ENCODE data around the gene NEK10.
A peak's percentile ranks its signal among the peaks of the same experiment; 100 is the strongest.

Gene NEK10

DNA sequence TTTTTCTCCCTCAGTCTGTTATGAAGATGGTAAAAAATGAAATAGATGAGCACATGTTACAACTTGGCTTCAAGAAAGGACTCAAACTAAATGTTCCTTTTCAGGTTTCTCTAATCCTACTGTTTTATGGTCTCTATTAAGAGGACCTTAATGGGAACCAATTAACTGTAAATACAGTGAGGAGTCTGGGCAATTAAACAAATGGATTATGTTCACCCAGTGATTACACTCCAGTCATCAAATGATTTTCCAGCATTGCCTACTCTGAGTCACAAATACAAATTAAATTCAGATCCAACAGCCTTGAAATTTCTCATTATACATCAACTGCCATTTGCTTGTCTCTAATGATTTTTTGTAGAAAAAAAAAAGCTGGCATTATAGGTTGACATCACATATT lies 129.2 kb downstream of the NEK10 start:
- DNase-seq (ENCODE audit: low read depth), result no peak
- no peak overlapping the region for H3K4me3 ChIP-seq (ENCODE audit: low read length)
- TF ChIP-seq, protein P1, sequence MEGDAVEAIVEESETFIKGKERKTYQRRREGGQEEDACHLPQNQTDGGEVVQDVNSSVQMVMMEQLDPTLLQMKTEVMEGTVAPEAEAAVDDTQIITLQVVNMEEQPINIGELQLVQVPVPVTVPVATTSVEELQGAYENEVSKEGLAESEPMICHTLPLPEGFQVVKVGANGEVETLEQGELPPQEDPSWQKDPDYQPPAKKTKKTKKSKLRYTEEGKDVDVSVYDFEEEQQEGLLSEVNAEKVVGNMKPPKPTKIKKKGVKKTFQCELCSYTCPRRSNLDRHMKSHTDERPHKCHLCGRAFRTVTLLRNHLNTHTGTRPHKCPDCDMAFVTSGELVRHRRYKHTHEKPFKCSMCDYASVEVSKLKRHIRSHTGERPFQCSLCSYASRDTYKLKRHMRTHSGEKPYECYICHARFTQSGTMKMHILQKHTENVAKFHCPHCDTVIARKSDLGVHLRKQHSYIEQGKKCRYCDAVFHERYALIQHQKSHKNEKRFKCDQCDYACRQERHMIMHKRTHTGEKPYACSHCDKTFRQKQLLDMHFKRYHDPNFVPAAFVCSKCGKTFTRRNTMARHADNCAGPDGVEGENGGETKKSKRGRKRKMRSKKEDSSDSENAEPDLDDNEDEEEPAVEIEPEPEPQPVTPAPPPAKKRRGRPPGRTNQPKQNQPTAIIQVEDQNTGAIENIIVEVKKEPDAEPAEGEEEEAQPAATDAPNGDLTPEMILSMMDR (conservative IDR thresholded peaks at IDR 0.05; ENCODE audit: low read depth, low read length), result no peak

DNA sequence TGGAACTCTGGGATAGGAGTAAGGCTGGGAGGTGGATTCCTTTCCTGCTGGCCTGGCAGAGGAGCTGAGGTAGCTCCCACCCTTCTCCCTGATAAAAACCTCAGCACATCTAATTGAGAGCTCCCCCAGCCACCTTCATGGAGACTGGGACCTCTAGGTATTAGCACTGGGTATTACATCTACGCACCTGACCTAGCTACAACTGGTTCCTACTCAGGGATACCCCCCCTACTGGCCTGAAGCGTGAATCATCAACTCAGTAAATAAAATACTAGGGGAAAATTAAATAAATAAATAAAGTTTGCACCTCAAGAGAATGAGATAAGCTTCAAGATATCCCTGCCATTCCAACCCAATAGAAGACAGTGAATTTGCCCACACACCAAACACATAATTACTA lies 140.4 kb downstream of the NEK10 start:
- no peak overlapping the region for H3K4me3 ChIP-seq (ENCODE audit: low read length)
- TF ChIP-seq, protein P1 (conservative IDR thresholded peaks at IDR 0.05; ENCODE audit: low read depth, low read length), result peak; percentile 40
- DNase-seq (ENCODE audit: low read depth), result no peak

DNA sequence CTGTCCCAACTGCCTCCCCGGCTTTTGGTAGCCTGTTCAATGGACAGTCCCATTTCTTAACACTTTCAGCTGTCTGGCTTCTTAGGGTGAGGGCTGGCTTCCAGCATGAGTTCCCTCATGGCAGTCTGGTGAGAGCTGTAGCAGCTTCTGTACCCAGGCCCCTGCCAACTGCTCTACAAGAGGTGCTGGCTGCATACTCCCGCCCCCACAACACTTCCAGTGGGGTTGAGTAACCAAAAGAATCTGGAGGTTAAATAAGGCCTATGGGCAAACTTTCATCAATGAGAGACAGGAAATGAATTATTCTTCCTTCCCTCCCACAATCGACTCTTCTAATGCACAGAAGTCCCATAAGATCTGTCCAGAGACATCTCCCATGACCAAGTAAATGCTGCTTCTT lies 145.0 kb downstream of the NEK10 start:
- TF ChIP-seq, protein P1 (conservative IDR thresholded peaks at IDR 0.05; ENCODE audit: low read depth, low read length), result no peak
- no peak overlapping the region for H3K4me3 ChIP-seq (ENCODE audit: low read length)
- DNase-seq (ENCODE audit: low read depth), result no peak

DNA sequence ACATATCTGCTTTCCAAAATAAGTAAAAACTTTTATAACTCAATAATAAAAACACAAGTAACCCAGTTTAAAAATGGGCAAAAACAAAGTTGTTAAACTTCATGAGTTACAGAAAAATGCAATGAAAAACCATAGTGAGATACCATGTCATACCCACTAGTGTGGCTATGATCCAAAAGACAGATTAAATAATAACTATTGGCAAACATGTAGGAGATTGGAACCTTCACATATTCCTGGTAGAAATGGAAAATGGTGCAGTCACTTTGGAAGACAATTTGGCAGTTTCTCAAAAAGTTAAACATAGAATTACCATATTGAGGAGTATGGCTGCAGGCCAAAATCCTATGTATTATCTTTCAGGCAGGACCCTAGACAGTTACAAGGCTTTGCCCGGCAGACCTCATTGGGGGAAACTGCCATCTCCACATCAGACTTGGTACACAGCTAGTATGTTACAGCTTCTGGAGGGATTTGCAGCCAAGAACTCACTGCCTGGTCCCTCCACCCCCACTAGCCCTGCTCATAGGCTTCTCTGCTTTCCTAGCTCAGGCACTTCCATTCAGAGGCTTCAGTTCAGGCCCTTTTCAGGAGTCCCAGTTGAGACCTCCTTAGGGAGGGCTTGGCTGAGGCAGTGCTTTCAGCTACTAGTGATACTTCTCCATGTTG lies 147.8 kb downstream of the NEK10 start:
- TF ChIP-seq, protein P1 (conservative IDR thresholded peaks at IDR 0.05; ENCODE audit: low read depth, low read length), result no peak
- H3K4me3 ChIP-seq (ENCODE audit: low read length), result no peak overlapping the region
- no peak for DNase-seq (ENCODE audit: low read depth)

DNA sequence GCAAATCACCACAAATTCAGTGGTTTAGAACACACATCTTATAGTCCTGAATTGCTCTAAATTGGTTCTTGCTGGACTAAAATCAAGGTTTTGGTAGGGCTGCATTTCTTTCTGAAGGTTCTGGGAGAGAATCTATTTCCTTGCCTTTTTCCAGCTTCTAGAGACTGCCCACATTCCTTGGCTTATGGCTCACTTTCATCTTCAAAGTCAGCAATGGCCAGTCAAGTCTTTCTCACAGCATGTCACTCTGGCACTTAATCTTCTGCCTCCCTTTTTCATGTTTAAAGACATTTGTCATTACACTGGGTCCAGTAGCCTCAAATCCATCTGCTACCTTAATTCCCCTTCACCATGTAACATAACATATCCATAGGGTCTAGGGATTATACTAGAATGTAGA lies 149.0 kb downstream of the NEK10 start:
- TF ChIP-seq, protein P1 (conservative IDR thresholded peaks at IDR 0.05; ENCODE audit: low read depth, low read length), result no peak
- H3K4me3 ChIP-seq (ENCODE audit: low read length), result no peak overlapping the region
- DNase-seq (ENCODE audit: low read depth), result no peak

DNA sequence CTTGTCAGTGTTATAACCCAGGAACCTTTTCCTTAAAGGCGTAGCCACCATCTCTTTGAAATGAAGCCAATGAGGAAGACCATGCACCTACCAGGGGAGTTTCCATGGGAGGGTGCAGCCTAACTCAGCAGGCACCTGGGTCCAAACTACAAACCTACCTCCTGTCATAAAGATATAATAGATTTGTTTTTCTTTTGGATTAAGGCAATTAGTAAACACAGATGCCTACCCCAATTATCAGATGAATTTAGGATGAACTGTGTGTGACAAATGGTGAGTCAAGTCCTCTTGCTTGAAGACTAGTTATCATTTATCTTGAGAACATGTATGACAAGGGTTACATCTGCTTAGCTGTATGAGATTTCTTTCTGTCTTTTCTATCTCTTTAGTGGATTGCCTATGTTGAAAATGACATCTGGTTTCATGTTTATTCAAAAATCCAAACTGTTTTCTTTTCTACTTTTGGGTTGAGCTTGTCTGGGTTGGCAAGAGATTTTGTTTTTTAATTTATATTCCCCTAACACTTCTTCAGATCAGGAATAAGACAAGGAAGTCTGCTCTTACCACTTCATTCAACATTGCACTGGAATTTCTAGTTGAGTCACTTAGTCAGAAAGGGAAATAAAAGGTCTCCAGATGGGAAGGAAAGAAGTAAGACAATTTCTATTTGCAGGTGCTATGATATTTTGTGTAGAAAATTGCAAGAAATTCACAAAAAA lies 149.9 kb downstream of the NEK10 start:
- DNase-seq (ENCODE audit: low read depth), result no peak
- TF ChIP-seq, protein P1 (conservative IDR thresholded peaks at IDR 0.05; ENCODE audit: low read depth, low read length), result no peak
- H3K4me3 ChIP-seq (ENCODE audit: low read length), result no peak overlapping the region

Data from retinal pigment epithelial cell (primary cell).